IMR-90 (cell line): ENCODE measurements around the gene TASP1.
"Not testable (repeated sequence)": the region's sequence is repeated elsewhere in the genome, so short reads cannot be mapped to it uniquely, and the experiment has no call there.

Source experiments
- POLR2A ChIP-seq: IDR thresholded peaks from 2 replicates; pipeline ENCODE4 v1.6.1; 2012; ENCODE audit warnings: mild to moderate bottlenecking, low read depth, low read length
- RAD21 ChIP-seq: IDR thresholded peaks from 2 replicates; pipeline ENCODE4 v1.6.1; 2012; ENCODE audit warnings: low read length, improper control_type of control experiment
- RFX5 ChIP-seq: IDR thresholded peaks from 2 replicates; pipeline ENCODE4 v1.8.0; 2012; ENCODE audit warnings: low read depth, mild to moderate bottlenecking, low read length, moderate library complexity
- TF ChIP-seq, protein P1 (sequence below): conservative IDR thresholded peaks from 2 replicates; pipeline ENCODE4 v1.5.1; 2012; ENCODE audit warnings: mild to moderate bottlenecking, low read depth, low read length, improper control_type of control experiment

DNA sequence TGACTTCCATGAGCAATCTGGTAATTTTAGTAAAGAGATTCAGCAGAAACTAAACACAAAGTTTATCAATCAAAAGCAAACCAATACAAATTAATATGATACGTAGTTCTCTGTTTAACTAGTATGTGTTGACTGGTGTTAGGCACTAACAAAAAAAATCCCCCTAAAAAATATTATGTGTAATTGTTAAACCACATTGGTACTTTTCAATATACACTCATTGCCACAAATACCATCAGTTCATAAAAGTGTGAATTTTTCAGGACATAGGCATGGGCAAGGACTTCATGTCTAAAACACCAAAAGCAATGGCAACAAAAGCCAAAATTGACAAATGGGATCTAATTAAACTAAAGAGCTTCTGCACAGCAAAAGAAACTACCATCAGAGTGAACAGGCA, 155.3 kb downstream of the TASP1 start:
- TF ChIP-seq, protein P1, sequence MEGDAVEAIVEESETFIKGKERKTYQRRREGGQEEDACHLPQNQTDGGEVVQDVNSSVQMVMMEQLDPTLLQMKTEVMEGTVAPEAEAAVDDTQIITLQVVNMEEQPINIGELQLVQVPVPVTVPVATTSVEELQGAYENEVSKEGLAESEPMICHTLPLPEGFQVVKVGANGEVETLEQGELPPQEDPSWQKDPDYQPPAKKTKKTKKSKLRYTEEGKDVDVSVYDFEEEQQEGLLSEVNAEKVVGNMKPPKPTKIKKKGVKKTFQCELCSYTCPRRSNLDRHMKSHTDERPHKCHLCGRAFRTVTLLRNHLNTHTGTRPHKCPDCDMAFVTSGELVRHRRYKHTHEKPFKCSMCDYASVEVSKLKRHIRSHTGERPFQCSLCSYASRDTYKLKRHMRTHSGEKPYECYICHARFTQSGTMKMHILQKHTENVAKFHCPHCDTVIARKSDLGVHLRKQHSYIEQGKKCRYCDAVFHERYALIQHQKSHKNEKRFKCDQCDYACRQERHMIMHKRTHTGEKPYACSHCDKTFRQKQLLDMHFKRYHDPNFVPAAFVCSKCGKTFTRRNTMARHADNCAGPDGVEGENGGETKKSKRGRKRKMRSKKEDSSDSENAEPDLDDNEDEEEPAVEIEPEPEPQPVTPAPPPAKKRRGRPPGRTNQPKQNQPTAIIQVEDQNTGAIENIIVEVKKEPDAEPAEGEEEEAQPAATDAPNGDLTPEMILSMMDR = not testable (repeated sequence)
- TF ChIP-seq RAD21, RFX5, POLR2A: not testable (repeated sequence)
